CD4-positive, alpha-beta T cell (primary cell): ENCODE results near the gene PAX6. TPM values are rescaled to one million over a fixed set of nuclear protein-coding genes. Genes with fewer than 3 reads are reported as not detected.

Experiments
- ATAC-seq: fragments of 200-7000 bp; cut with Tn5 transposase; one replicate; pipeline ENCODE4 v1.10.0; 2022; ENCODE audit warnings: mild to moderate bottlenecking; ENCODE audit not compliant: poor library complexity
- CTCF ChIA-PET: fragments of 350-600 bp; sonication (Branson Sonifier 250); formaldehyde crosslinking; loops from one replicate; lab custom pipeline; 2021; ENCODE audit warnings: antibody characterized with exemption, inconsistent platforms; lab: Charles Lee
- POLR2A ChIA-PET: fragments of 350-600 bp; sonication (Branson Sonifier 250); formaldehyde crosslinking; loops from one replicate; lab custom pipeline; 2021; ENCODE audit warnings: antibody characterized with exemption, inconsistent platforms; lab: Charles Lee
- DNase-seq, 14 experiments: peaks; one replicate each; pipeline ENCODE4 v3.0.0-alpha.2; 2013 to 2020; ENCODE audit warnings: mixed read lengths in 2 of 14
- H3K27ac ChIP-seq, 2 donors: one replicate each; pipeline versions ENCODE4 v1.5.1 to v1.7.0; 2013; ENCODE audit warnings: low read length in 2 of 2, low read depth in 1 of 2, mild to moderate bottlenecking in 1 of 2
- H3K27me3 ChIP-seq, 2 experiments: 1 replicate in 1 of 2; 2 replicates in 1 of 2; pipeline versions ENCODE4 v1.6.1 to v1.7.0; 2013; ENCODE audit warnings: low read length in 2 of 2, control low read depth in 1 of 2, mild to moderate bottlenecking in 1 of 2, moderate library complexity in 1 of 2; ENCODE audit not compliant: insufficient read depth in 2 of 2, control insufficient read depth in 1 of 2
- H3K36me3 ChIP-seq: one replicate; pipeline ENCODE4 v1.6.1; 2013; ENCODE audit warnings: low read length, control low read depth; ENCODE audit not compliant: insufficient read depth
- H3K4me1 ChIP-seq: one replicate; pipeline ENCODE4 v1.6.1; 2013; ENCODE audit warnings: low read length, control low read depth; ENCODE audit not compliant: insufficient read depth
- H3K4me3 ChIP-seq: one replicate; pipeline ENCODE4 v1.5.1; 2013; ENCODE audit warnings: mild to moderate bottlenecking, low read length, moderate library complexity
- H3K9me3 ChIP-seq, 2 experiments: 1 replicate in 1 of 2; 2 replicates in 1 of 2; pipeline versions ENCODE4 v1.6.1 to v1.7.0; 2013; ENCODE audit warnings: low read length in 2 of 2, mild to moderate bottlenecking in 2 of 2, control low read depth in 1 of 2, moderate library complexity in 1 of 2; ENCODE audit not compliant: control insufficient read depth in 1 of 2, insufficient read depth in 1 of 2
- H3K27ac Mint-ChIP-seq: one replicate; pipeline ENCODE4 v1.8.0; 2020; ENCODE audit warnings: mixed read lengths
- H3K27me3 Mint-ChIP-seq: one replicate; pipeline ENCODE4 v1.8.0; 2021; ENCODE audit warnings: mixed read lengths
- H3K36me3 Mint-ChIP-seq: one replicate; pipeline ENCODE4 v1.8.0; 2021; ENCODE audit warnings: low read depth, mixed read lengths
- H3K4me1 Mint-ChIP-seq: one replicate; pipeline ENCODE4 v1.8.0; 2021; ENCODE audit warnings: low read depth, mixed read lengths
- H3K4me3 Mint-ChIP-seq: one replicate; pipeline ENCODE4 v1.8.0; 2020; ENCODE audit warnings: mild to moderate bottlenecking, mixed read lengths
- H3K9me3 Mint-ChIP-seq: one replicate; pipeline ENCODE4 v1.8.0; 2020; ENCODE audit warnings: mixed read lengths
- CTCF ChIP-seq: fragments of 200-600 bp; IDR thresholded peaks from one replicate; pipeline ENCODE4 v1.8.0; 2022; ENCODE audit warnings: antibody characterized with exemption, mild to moderate bottlenecking
- intact Hi-C, 2 experiments: fragments of 100-400 bp; cut with DNase I in 1 of 2; cut with micrococcal nuclease in 1 of 2; formaldehyde crosslinking; loops; one replicate each; pipeline versions ENCODE4 v1.15.1 to v1.9.0; 2023 to 2025; cut with DNase I, micrococcal nuclease
- total RNA-seq, 174 experiments: library from RNA in 2 of 174; stranded (reverse) in 2 of 174; gene quantifications; one replicate each; pipeline ENCODE4 v1.2.3 and lab custom pipeline; 2021 to 2026

The PAX6 gene
- total RNA-seq, 2 experiments from 2014 or later = not detected

GRCh38 chr11:31817054-31817620, 6.0 kb upstream of the PAX6 start:
- CTCF ChIA-PET = no interaction called here
- Histone ChIP-seq H3K27me3 (peaks cover 87 to 96% of the 10 kb centered on the region in 2 experiments), H3K9me3 (peaks cover 7 to 67% of the 10 kb centered on the region in 2 experiments), H3K27ac (no peak overlapping the region), H3K36me3 (no peaks in the 10 kb centered on the region), H3K4me1 (peaks cover 68% of the 10 kb centered on the region), H3K4me3 (peak overlapping the region; percentile 20)
- Mint-ChIP-seq H3K9me3 (no peaks in the 10 kb centered on the region), H3K27ac (no peak overlapping the region), H3K27me3 (peaks cover 79% of the 10 kb centered on the region), H3K4me1 (peaks cover 33% of the 10 kb centered on the region), H3K36me3 (no peaks in the 10 kb centered on the region), H3K4me3 (peak overlapping the region; percentile 68)
- POLR2A ChIA-PET = no interaction called here
- TF ChIP-seq CTCF = no peak
- intact Hi-C loops = no loop called here
- no peak for DNase-seq
- no peak for ATAC-seq

GRCh38 chr11:31816468-31817053, 5.4 kb upstream of the PAX6 start:
- peaks cover 7 to 72% of the 10 kb centered on the region in 2 experiments for H3K9me3 ChIP-seq
- CTCF ChIA-PET = no interaction called here
- H3K36me3 ChIP-seq = no peaks in the 10 kb centered on the region
- H3K9me3 Mint-ChIP-seq = no peaks in the 10 kb centered on the region
- no peak for ATAC-seq
- POLR2A ChIA-PET = no interaction called here
- intact Hi-C loops = no loop called here
- peaks cover 85 to 96% of the 10 kb centered on the region in 2 experiments for H3K27me3 ChIP-seq
- no peak overlapping the region for H3K27ac Mint-ChIP-seq
- no peak overlapping the region for H3K4me3 ChIP-seq
- no peak for TF ChIP-seq CTCF
- no peaks in the 10 kb centered on the region for H3K36me3 Mint-ChIP-seq
- H3K27ac ChIP-seq = no peak overlapping the region
- peaks cover 38% of the 10 kb centered on the region for H3K4me1 Mint-ChIP-seq
- DNase-seq = no peak
- H3K4me1 ChIP-seq = peaks cover 74% of the 10 kb centered on the region
- H3K4me3 Mint-ChIP-seq = peak overlapping the region; percentile 71
- H3K27me3 Mint-ChIP-seq = peaks cover 79% of the 10 kb centered on the region

GRCh38 chr11:31815711-31816467, 4.8 kb upstream of the PAX6 start:
- Histone ChIP-seq H3K9me3 (peaks cover 4 to 72% of the 10 kb centered on the region in 2 experiments), H3K4me1 (peaks cover 80% of the 10 kb centered on the region), H3K36me3 (no peaks in the 10 kb centered on the region), H3K27ac (no peak overlapping the region), H3K4me3 (no peak overlapping the region), H3K27me3 (peaks cover 84 to 94% of the 10 kb centered on the region in 2 experiments)
- DNase-seq = no peak
- Mint-ChIP-seq H3K36me3 (no peaks in the 10 kb centered on the region), H3K27ac (no peak overlapping the region), H3K27me3 (peaks cover 80% of the 10 kb centered on the region), H3K4me1 (peaks cover 43% of the 10 kb centered on the region), H3K9me3 (no peaks in the 10 kb centered on the region), H3K4me3 (peak overlapping the region; percentile 71)
- TF ChIP-seq CTCF = no peak
- CTCF ChIA-PET = no interaction called here
- POLR2A ChIA-PET = no interaction called here
- no peak for ATAC-seq
- intact Hi-C loops = no loop called here
